22Rv1 (cell line): Measurements from ENCODE around the gene CYP19A1.

Source experiments
- ZFX ChIP-seq: fragments of 450-650 bp; IDR thresholded peaks from 2 replicates; pipeline ENCODE4 v1.6.1; 2017; ENCODE audit warnings: antibody characterized with exemption, borderline replicate concordance
- TF ChIP-seq, protein P1 (sequence below): fragments of 450-650 bp; IDR thresholded peaks from 2 replicates; pipeline ENCODE4 v1.5.1; 2017; ENCODE audit warnings: mild to moderate bottlenecking

GRCh38 chr15:51377038-51377786 is 38.8 kb upstream of the CYP19A1 start:
- TF ChIP-seq, protein P1, sequence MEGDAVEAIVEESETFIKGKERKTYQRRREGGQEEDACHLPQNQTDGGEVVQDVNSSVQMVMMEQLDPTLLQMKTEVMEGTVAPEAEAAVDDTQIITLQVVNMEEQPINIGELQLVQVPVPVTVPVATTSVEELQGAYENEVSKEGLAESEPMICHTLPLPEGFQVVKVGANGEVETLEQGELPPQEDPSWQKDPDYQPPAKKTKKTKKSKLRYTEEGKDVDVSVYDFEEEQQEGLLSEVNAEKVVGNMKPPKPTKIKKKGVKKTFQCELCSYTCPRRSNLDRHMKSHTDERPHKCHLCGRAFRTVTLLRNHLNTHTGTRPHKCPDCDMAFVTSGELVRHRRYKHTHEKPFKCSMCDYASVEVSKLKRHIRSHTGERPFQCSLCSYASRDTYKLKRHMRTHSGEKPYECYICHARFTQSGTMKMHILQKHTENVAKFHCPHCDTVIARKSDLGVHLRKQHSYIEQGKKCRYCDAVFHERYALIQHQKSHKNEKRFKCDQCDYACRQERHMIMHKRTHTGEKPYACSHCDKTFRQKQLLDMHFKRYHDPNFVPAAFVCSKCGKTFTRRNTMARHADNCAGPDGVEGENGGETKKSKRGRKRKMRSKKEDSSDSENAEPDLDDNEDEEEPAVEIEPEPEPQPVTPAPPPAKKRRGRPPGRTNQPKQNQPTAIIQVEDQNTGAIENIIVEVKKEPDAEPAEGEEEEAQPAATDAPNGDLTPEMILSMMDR, result no peak
- no peak for TF ChIP-seq ZFX
